GM18858 (cell line): Measurements from ENCODE around the gene OBI1.
A peak's percentile ranks its signal among the peaks of the same experiment; 100 is the strongest.

Experiments used
- ATAC-seq: cut with Tn5 transposase; IDR thresholded peaks from one replicate; pipeline ENCODE4 v1.9.1; 2021; ENCODE audit not compliant: unreplicated experiment

Gene OBI1

GRCh38 chr13:78604782-78605611, 54.0 kb downstream of the OBI1 start:
- ATAC-seq, result no peak

GRCh38 chr13:78603240-78603957, 55.6 kb downstream of the OBI1 start, which contains the start of gene POU4F1:
Gene POU4F1 (minus strand): TSS chr13:78603552. CDS start chr13:78603326, 226 bp downstream.
- ATAC-seq, result peak; percentile 74

GRCh38 chr13:78602561-78603239, 56.3 kb downstream of the OBI1 start:
- peak; percentile 13 for ATAC-seq

- ATAC-seq, result no peak
Observed at GRCh38 chr13:78601874-78602560, 56.9 kb downstream of the OBI1 start.

- no peak for ATAC-seq
Observed at GRCh38 chr13:78601124-78601873, 57.7 kb downstream of the OBI1 start.

GRCh38 chr13:78600280-78600883, 58.6 kb downstream of the OBI1 start:
- no peak for ATAC-seq

GRCh38 chr13:78599645-78600279, 59.2 kb downstream of the OBI1 start:
- ATAC-seq, result no peak

- ATAC-seq, result no peak
Observed at GRCh38 chr13:78598966-78599644, 59.9 kb downstream of the OBI1 start.

GRCh38 chr13:78598116-78598781, 60.7 kb downstream of the OBI1 start:
- ATAC-seq, result no peak

- ATAC-seq, result no peak
Observed at GRCh38 chr13:78597602-78597932, 61.4 kb downstream of the OBI1 start.

GRCh38 chr13:78596736-78597601, 62.0 kb downstream of the OBI1 start:
- ATAC-seq, result no peak

- no peak for ATAC-seq
Observed at GRCh38 chr13:78596399-78596735, 62.6 kb downstream of the OBI1 start.

GRCh38 chr13:78595495-78596398, 63.2 kb downstream of the OBI1 start:
- ATAC-seq, result no peak

GRCh38 chr13:78594456-78594975, 64.4 kb downstream of the OBI1 start:
- ATAC-seq, result no peak

- ATAC-seq, result no peak
Observed at GRCh38 chr13:78593652-78594455, 65.1 kb downstream of the OBI1 start.

GRCh38 chr13:78593129-78593528, 65.8 kb downstream of the OBI1 start:
- no peak for ATAC-seq
